Stimulated activated CD8-positive, alpha-beta memory T cell treated with anti-CD3 and anti-CD28 coated beads, Interleukin-12 subunit alpha, Interleukin-12 subunit beta, amount 100 ng/mL, for 24 hours (primary cell): Measurements from ENCODE around the gene IL17C.

Experiments
- DNase-seq: peaks from one replicate; pipeline ENCODE4 v3.0.0-alpha.2; 2020; ENCODE audit errors: extremely low read depth

Gene IL17C

DNA sequence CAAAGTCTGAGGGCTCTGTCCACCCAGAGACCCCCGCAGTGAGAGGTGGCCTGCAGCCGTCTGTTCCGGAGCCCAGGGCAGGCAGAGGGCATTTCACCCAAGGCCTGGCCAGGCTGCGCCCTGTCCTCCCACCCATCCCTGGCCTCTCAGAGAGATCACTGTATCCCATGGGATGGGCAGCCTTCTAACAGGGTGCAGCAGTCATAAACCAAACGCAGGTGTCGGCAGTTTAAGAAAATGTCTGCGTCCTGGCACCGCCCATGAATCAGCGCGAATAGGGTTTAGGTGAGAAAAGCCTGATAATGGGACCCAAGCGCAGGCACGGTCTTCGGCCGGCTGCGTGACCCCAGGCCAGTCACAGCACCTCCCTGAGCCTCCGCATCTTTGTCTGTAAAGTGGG is 7.1 kb downstream of the IL17C start:
- no peak for DNase-seq

- no peak for DNase-seq
These were observed 7.6 kb downstream of the IL17C start for GRCh38 chr16:88645941-88646340.

DNA sequence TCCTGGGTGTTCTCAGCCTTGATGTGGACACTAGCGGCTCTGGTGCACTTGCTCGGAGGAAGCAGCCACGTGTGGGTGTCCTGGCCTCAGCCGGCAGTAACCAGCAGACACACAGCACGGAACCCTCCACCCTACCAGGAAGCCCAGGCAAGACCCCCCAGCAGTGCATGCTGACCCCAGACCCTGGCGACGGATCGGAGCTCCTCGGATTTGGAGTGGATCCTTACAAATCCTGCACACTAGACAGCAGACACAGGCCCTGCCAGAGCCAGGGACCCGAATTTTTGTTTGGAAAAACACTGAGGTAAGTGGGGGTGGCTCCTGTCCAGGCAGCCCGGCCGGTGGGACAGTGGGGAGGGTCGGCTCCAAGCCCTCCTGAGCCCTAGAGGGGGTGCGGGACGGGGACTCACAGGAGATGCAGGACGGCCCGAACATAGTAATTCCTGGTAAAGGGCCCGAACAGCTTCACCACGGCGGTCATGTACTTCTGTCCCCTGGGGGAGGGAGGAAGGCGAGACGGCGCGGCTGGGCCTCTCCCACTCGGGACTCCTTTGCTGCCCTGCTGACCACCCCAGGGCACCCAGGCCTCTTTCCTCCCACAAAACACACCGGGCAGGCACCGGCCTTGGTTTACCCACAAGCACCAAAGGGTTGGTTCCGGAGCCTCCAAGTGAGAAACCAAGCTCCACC is 8.1 kb downstream of the IL17C start:
- DNase-seq: no peak

DNA sequence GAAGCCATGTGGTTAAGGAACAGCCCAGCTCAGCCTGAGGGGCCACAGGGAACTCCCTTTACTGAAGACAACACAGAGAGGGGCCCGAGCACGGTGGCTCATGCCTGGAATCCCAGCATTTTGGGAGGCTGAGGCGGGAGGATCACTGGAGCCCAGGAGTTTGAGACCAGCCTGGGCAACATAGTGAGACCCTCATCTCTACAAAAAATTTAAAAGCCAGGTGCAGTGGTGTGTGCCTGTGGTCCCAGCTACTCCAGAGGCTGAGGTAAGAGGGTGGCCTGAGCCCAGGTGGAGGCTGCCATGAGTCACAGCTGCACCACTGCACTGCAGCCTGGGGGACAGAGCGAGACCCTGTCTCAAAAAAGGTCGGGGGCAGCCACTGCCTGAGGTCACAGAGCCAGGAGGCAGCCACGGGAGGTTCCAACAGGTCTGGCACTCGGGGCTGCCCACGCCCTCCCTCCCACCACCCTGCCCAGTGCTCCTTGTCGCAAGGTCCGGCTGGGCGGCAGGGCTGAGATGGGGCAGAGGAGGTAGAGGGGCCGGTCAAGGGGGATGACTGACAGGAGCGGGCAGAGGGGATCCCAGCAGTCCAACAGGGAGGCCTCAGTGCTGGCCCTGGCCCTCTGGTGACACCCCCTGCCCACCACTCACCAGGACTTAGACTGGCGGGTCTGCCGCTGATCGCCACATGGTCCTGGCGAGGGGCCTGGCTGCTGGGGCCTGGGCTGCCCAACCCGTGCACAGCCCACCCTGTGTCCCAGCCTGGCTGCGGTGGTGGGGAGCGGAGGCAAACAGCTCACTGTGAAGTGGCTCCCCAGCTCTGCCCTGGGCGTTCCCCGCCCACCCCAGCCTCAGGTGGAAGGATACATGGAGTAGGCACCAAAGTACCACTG is 9.1 kb downstream of the IL17C start:
- DNase-seq: no peak

- DNase-seq: no peak
These were observed 11.0 kb downstream of the IL17C start for GRCh38 chr16:88649195-88649923.

GRCh38 chr16:88649924-88650748 is 11.8 kb downstream of the IL17C start:
- DNase-seq: no peak

- peak; percentile 57 for DNase-seq
These were observed 12.4 kb downstream of the IL17C start, which contains the start of gene CYBA for GRCh38 chr16:88650749-88651275. CYBA (minus strand) TSS chr16:88651053; CDS start chr16:88651013, 40 bp downstream.

GRCh38 chr16:88651276-88651988 is 13.1 kb downstream of the IL17C start:
- DNase-seq: peak; percentile 66

DNA sequence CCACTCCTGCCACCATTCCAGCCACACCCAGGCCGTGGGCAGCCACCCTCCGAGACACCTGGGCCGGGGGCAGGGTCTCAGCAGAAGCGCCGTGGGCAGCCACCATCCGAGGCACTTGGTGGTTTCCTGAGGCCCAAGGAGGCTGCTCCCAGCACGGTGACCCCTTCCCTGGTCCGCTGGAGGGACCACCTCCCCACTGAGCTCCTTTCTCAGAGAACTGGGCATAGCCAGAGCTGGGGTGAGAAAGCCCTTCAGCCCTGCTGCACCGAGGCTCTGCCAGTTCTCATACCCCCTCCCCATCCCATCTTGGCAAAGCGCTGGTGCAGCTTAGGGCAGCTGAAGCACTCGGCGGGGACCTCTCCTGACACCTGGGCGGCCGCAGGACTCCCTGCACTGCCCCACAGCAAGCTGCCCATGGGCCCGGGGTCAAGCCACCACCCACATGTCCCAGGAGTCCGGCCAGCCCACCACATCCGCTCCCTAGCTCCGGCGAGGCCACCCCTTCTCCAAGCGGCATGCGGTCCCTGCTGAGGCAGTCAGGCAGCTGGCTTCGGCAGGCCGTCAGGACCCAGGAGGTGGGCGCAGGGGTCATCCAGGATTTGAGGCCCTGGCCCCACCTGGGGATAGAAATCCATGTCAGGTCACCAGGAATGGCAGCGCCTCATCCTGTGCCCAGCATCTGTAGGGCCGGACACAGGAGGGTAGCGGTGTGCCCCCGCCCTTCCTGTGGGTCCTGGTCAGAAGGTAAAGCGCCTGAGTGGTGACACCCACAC is 13.8 kb downstream of the IL17C start:
- DNase-seq: no peak

DNA sequence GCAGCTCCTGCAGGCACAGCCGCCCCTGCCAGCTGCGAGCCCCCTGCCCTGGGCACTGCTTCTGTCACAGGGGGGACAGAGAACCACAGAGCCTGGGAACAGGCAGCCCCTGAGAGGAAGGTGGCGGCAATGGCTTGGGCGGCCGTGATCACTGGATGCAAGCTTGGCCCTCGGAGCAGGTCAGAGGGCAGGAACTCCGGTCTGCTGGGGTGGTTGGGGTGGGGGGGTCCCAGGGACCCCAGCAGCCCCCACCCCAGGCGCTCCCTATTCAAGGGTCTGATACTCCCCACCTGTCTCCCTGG is 14.3 kb downstream of the IL17C start:
- DNase-seq: no peak

GRCh38 chr16:88653101-88653500 is 14.7 kb downstream of the IL17C start:
- DNase-seq: no peak

- DNase-seq: no peak
These were observed 15.4 kb downstream of the IL17C start for GRCh38 chr16:88653596-88654362.

GRCh38 chr16:88654363-88655052 is 16.1 kb downstream of the IL17C start:
- no peak for DNase-seq

- DNase-seq: no peak
These were observed 16.8 kb downstream of the IL17C start for GRCh38 chr16:88655053-88655732.

- DNase-seq: no peak
These were observed 17.4 kb downstream of the IL17C start for GRCh38 chr16:88655733-88656281.

DNA sequence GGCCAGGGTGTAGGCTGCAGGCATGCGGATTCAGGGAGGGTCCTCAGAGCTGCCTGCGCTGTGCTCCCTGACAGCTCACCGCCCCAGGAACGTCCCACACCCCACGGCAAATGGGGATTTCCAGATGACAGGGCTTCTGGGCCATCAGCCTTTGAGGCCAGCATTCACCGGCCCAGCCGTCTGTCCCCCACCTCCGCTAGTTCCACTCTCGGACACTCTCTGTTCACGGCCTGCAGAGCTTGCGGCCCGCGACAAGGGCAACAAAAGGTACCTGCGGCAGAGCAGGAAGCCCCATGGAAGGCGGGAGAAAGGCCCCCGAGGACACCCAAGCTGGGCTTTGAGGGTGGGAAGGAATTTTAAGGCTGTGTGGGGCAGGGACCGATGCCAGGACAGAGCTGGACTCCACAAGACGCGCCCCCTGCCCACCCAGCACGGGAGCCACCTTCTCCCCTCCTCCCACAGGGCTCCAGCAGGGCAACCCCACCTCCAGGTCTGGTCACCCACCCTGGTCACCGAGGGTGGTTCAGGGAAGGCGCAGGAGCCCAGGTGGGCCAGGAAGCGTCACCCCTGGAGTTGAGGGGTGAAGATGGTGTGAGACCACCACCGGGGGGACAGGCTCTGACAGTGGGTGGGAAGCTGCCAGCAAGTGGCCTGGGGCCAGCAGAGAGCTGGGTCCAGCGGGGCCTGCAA is 18.1 kb downstream of the IL17C start:
- DNase-seq: no peak

- DNase-seq: no peak
These were observed 19.0 kb downstream of the IL17C start for GRCh38 chr16:88657371-88657770.
